GM12878 (cell line): ENCODE results near the gene SAYSD1.

Source experiments
- CTCF ChIP-seq, 3 experiments: IDR thresholded peaks in 2 of 3; conservative IDR thresholded peaks in 1 of 3; 2 replicates each; pipeline ENCODE4 v1.5.1; 2011; ENCODE audit warnings: low read depth in 3 of 3, low read length in 3 of 3, mild to moderate bottlenecking in 3 of 3, control low read depth in 2 of 3, moderate library complexity in 2 of 3, inconsistent platforms in 1 of 3, mixed read lengths in 1 of 3; ENCODE audit not compliant: control insufficient read depth in 2 of 3, insufficient read depth in 1 of 3; ENCODE audit errors: extremely low read depth in 1 of 3
- MXI1 ChIP-seq: fragments of 150-350 bp; IDR thresholded peaks from 2 replicates; pipeline ENCODE4 v1.6.1; 2011; ENCODE audit warnings: low read depth, mild to moderate bottlenecking, inconsistent platforms, low read length, improper control_type of control experiment
- RCOR1 ChIP-seq: conservative IDR thresholded peaks from 2 replicates; pipeline ENCODE4 v1.6.1; 2012; ENCODE audit warnings: low read depth, low read length, improper control_type of control experiment
- RUNX3 ChIP-seq: IDR thresholded peaks from 2 replicates; pipeline ENCODE4 v1.6.1; 2012; ENCODE audit warnings: low read length, inconsistent platforms
- SIN3A ChIP-seq: IDR thresholded peaks from 2 replicates; pipeline ENCODE4 v1.6.1; 2012; ENCODE audit warnings: low read depth, low read length, improper control_type of control experiment
- SREBF2 ChIP-seq: IDR thresholded peaks from 2 replicates; pipeline ENCODE4 v1.6.1; 2012; ENCODE audit warnings: mild to moderate bottlenecking, low read length
- TF ChIP-seq, protein P1 (sequence below): IDR thresholded peaks from 2 replicates; pipeline ENCODE4 v1.6.1; 2012; ENCODE audit warnings: low read depth, low read length, improper control_type of control experiment

DNA sequence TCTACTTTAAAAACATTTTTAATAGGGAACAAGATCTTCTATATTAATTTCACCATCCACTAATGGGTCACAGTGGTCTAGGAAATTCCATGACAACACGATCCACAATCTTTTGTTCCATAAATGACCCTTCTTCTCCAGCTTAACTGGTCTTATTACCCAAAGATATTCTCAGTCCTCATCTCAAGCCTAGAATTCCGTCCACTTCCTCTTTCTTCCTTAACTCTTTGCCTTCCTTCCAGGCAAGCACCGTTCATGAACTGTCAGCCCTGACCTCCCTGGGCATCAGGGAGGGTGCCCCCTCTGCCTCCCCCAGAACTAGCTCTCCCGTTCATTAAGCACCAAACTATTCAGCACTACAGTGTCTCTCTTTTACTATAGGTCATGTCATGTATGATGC, 8.0 kb downstream of the SAYSD1 start:
- TF ChIP-seq, protein P1, sequence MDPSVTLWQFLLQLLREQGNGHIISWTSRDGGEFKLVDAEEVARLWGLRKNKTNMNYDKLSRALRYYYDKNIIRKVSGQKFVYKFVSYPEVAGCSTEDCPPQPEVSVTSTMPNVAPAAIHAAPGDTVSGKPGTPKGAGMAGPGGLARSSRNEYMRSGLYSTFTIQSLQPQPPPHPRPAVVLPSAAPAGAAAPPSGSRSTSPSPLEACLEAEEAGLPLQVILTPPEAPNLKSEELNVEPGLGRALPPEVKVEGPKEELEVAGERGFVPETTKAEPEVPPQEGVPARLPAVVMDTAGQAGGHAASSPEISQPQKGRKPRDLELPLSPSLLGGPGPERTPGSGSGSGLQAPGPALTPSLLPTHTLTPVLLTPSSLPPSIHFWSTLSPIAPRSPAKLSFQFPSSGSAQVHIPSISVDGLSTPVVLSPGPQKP, result no peak
- no peak for TF ChIP-seq RUNX3
- no peak for TF ChIP-seq RCOR1
- TF ChIP-seq CTCF (IDR thresholded peaks at IDR 0.05 in 2 of 3, conservative IDR thresholded peaks at IDR 0.05 in 1 of 3; ENCODE audit: control insufficient read depth in 2 of 3, extremely low read depth in 1 of 3, insufficient read depth in 1 of 3, low read depth in 3 of 3, low read length in 3 of 3), result no peak
- TF ChIP-seq MXI1, result no peak
- TF ChIP-seq SIN3A, result no peak
- no peak for TF ChIP-seq SREBF2
